Spleen (tissue), 7 donors: ENCODE measurements around the gene RBX1.

Source experiments
- CTCF ChIP-seq, 11 experiments: fragments of 200-600 bp in 7 of 11; fragments of 450-650 bp in 4 of 11; sonication (generic) in 4 of 11; IDR thresholded peaks in 8 of 11; conservative IDR thresholded peaks in 3 of 11; 1 replicate in 7 of 11; 2 replicates in 4 of 11; pipeline versions ENCODE4 v1.4.0 to v1.8.0; 2016 to 2021; ENCODE audit warnings: antibody characterized with exemption in 11 of 11, inconsistent platforms in 4 of 11, mild to moderate bottlenecking in 1 of 11
- POLR2A ChIP-seq, 3 donors: fragments of 450-650 bp; IDR thresholded peaks; one replicate each; pipeline ENCODE4 v1.5.1; 2017; ENCODE audit warnings: antibody characterized with exemption in 3 of 3, mild to moderate bottlenecking in 1 of 3
- POLR2AphosphoS5 ChIP-seq, 3 donors: sonication (generic); formaldehyde crosslinking; IDR thresholded peaks; one replicate each; pipeline ENCODE4 v1.5.1; 2017; ENCODE audit warnings: antibody characterized with exemption in 3 of 3
- donor health status: DM: no; HTN: no; CAD: no; lungs with moderate emphysema.
- donor health status: DM: no; HTN: no; CAD: no.
- donor health status: DM: no; HTN: no; CAD: no.

- TF ChIP-seq CTCF (IDR thresholded peaks at IDR 0.05 in 8 of 11, conservative IDR thresholded peaks at IDR 0.05 in 3 of 11) (no peak), POLR2AphosphoS5 (IDR thresholded peaks at IDR 0.05) (no peak), POLR2A (IDR thresholded peaks at IDR 0.05) (no peak)
Observed at GRCh38 chr22:40995821-40996220, 44.6 kb downstream of the RBX1 start.
